Stimulated activated CD8-positive, alpha-beta memory T cell treated with anti-CD3 and anti-CD28 coated beads, Interleukin-2, amount 100 ng/mL, for 48 hours (primary cell): Measurements from ENCODE around the gene COQ4.
A peak's percentile ranks its signal among the peaks of the same experiment; 100 is the strongest.
"Not testable (repeated sequence)": the region's sequence is repeated elsewhere in the genome, so short reads cannot be mapped to it uniquely, and the experiment has no call there.

ENCODE experiments used
- DNase-seq, 2 donors: peaks; one replicate each; pipeline ENCODE4 v3.0.0-alpha.2; 2020; ENCODE audit warnings: low read depth in 2 of 2

COQ4 gene

GRCh38 chr9:128322404-128323211 lies at the start of gene COQ4, which contains the start of gene TRUB2:
COQ4 (plus strand) TSS chr9:128322839; CDS start chr9:128322859, 20 bp downstream.
TRUB2 (minus strand) TSS chr9:128322447; CDS start chr9:128322408, 39 bp downstream.
- DNase-seq = peak; percentile 89 to 90

- DNase-seq = no peak
Observed at GRCh38 chr9:128274245-128274644, 48.4 kb upstream of the COQ4 start.

DNA sequence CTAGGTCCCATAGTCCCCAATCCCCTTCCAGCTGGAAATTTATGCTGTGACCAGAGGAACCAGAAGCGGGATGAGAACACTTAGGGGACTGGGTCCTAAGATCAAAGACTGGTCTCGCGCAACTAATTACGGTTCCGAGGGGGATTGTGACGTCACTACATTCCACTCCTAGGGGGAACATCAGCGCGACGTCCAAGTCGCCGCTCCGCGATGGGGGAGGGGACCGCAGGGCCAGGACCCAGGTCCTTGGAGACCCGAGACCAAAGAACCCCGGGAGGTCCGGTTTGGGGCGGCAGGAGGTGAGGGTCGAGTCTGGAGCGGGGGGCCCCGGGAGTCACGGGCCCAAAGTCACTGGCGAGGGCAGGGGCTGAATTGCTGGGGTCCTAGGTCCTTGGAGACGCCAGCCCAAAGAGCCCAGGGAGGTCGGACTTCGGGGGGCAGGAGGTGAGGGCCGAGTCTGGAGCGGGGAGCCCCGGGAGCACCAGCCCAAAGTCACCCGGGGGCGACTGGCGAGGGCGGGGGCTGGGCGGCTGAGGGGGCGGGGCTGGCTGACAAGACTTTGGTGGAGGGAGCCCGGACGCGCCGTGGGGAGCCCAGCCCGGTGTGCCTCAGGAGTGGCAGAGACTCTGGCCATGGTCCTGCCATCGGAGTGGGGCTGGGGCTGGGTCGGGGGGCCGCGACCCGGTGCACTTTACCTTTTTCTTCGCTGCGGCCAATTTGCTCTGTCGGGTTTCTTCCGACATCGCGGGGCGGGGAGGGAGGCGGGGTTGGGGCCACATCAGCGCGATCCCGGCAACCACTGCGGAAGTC lies 47.2 kb upstream of the COQ4 start, which contains the start of gene GOLGA2:
GOLGA2 (minus strand) TSS at position 810 of the 810 bp plus-strand sequence; CDS start at position 779, 31 bp downstream.
- peak in 1 of 2 donors; percentile 64 for DNase-seq

DNA sequence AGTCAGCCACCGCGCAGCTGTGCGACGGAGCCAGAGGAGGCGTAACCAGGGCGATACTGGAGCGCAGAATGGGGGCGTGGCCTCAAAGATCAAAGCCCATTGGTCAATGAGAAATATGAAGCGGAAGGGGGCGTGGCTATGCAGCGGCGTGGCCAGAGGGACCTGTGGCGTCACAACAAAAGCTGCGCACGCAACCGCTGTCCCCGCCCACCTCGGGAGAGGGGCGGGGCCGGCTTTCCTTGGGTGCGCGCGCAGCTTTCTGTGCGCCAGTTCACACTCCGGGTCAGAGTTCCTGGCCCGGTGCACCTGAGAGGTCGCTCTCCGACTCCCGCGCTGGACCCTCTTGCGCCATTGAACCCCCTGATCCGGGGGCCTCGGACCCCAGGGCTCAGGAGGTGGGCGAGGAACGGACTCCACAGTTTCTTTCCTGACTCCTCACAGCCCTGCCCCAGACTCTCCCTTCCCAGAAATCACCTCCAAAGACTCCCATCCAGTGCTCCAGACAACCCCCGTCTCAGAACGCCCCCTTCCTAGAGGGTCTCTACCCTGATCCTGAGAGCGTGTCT lies 46.5 kb upstream of the COQ4 start, which contains the start of gene SWI5:
SWI5 (plus strand) TSS at position 269 of the 566 bp plus-strand sequence.
- peak; percentile 100 for DNase-seq

- DNase-seq = no peak
Observed at GRCh38 chr9:128276574-128277270, 45.9 kb upstream of the COQ4 start.

GRCh38 chr9:128279088-128280073 lies 43.3 kb upstream of the COQ4 start:
- not testable (repeated sequence) for DNase-seq

DNA sequence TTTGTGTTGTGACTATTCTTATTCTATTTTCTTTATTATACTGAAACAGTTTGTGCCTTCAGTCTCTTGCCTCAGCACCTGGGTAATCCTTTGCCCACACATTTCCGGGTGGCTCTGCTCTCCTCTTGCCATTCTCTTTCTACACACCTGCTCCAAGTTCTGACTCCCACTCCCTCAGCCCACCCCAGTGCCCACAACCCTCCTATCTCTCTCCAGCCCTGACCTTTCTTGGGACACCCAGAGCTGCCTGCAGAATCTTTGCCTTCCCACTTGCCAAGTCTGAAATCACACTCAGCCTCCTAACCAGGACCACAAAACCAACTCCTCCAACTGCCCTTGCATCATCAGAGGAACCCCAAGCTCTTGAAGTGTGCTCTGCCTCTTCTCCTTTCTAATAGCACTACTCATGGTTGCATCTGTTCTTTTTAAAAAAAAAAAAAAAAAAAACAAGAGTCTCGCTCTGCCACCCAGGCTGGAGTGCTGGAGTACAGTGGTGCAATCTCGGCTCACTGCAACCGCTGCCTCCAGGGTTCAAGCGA lies 42.5 kb upstream of the COQ4 start:
- no peak for DNase-seq

- no peak for DNase-seq
Observed at GRCh38 chr9:128282500-128282899, 40.1 kb upstream of the COQ4 start.

DNA sequence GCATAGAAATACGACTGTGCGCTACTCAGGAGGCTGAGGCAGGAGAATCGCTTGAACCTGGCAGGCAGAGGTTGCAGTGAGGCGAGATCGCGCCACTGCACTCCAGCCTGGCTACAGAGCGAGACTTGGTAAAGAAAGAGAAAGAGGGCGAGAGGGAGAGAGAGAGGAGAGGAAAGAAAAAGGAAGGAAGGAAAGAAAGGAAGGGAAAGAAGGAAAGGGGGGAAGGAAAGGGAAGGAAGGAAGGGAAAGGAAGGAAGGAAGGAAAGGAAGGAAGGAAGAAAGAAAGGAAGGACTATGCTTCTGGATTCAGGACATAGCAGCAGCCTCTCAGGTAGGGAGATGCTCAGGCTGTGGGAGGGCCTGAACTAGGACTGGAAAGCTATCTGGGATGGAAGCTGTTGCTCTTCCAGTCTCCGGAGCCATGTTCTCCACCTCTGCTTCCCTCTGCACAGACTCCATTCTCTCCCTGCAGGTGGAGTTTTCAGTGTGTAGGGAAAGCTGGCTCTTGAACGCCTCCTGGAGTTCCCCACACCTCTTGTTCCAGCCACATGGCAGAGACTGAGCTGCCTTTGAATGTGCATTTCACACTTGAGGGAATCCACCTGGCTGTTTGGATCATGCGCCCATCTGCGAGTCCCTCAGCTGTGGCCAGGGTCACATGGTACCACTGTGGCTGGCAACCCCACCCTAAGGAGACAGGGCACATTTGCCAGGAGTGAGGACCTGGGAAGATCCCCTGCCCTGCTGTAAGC lies 37.4 kb upstream of the COQ4 start:
- no peak for DNase-seq

GRCh38 chr9:128286440-128286839 lies 36.2 kb upstream of the COQ4 start:
- no peak for DNase-seq

- no peak for DNase-seq
Observed at GRCh38 chr9:128288273-128289004, 34.2 kb upstream of the COQ4 start.

DNA sequence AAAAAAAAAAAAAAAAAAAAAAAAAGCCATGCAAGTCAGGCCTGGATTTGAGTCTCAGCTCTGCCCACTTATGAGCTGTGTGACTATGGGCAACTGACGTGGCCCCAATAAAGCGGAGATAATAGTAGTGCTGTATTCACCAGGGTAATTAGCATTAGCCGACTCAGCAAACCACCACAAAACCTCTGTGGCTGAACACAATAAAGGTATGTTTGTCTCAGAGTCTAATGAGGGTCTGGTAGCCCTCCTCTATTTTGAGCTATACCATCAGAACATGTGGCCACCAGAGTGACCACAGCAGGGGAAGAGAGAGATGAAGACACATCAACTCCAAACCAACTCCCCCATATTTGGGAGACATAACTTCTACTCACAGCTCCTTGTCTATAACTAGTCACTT lies 30.6 kb upstream of the COQ4 start:
- no peak for DNase-seq

GRCh38 chr9:128293091-128293490 lies 29.5 kb upstream of the COQ4 start:
- DNase-seq = no peak

DNA sequence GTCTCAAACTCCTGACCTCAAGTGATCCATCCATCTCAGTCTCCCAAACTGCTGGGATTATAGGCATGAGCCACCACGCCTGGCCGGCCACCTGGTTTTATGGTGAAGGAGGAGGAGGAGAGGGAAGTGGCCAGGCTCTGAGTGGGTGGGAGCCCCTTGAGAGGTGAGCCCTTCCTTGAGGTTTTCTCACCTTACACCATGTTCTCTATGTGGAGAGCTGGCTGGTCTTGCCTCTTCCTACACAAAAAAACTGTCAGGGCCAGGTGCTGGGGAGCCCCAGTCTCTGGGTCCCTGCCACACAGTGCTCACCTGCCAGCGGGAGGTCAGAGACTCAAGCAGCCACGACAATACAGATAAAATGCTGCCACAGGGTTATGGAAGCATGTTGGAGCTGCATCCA lies 28.5 kb upstream of the COQ4 start:
- no peak for DNase-seq

- no peak for DNase-seq
Observed at GRCh38 chr9:128296340-128297220, 26.1 kb upstream of the COQ4 start.

DNA sequence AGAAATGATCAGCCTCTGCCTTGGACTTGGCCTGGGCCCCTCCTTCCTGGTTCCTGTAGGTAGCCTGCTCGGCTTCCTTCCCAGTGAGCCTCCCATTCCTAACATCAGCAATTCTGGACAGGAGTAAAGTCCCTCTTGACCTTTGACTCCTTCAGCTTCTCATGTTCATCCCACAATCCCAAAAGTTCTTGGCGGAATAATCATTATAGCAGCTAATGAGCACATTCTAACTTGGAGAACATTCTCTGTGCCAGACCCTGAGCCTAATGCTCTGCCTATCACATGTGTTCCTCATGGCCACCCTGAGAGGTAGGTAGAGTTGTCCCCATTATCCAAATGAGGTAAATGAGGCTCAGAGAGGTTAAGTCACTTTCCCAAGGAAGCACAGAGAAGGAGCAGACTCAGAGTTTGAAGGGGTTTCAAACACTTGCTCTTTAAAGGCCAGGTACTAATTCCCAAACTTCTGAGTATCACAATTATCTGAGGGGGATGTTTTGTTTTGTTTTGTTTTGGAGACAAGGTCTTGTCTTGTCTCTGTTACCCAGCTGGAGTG lies 25.3 kb upstream of the COQ4 start:
- no peak for DNase-seq
